GM04503 (cell line): Measurements from ENCODE around the gene FOXQ1.
A peak's percentile ranks its signal among the peaks of the same experiment; 100 is the strongest.

Experiments used
- DNase-seq: peaks from one replicate; pipeline ENCODE4 v3.0.0-alpha.2; 2012; ENCODE audit warnings: low read depth

The FOXQ1 gene

GRCh38 chr6:1363298-1363697, 51.4 kb downstream of the FOXQ1 start:
- DNase-seq, result no peak

GRCh38 chr6:1363729-1364572, 52.1 kb downstream of the FOXQ1 start:
- peak; percentile 62 for DNase-seq
